HG02763 (cell line): ENCODE data around the gene CASKIN2.

ENCODE experiments used
- ATAC-seq: cut with Tn5 transposase; IDR thresholded peaks from one replicate; pipeline ENCODE4 v1.9.1; 2021; ENCODE audit warnings: mild to moderate bottlenecking, moderate library complexity; ENCODE audit not compliant: unreplicated experiment

The CASKIN2 gene

DNA sequence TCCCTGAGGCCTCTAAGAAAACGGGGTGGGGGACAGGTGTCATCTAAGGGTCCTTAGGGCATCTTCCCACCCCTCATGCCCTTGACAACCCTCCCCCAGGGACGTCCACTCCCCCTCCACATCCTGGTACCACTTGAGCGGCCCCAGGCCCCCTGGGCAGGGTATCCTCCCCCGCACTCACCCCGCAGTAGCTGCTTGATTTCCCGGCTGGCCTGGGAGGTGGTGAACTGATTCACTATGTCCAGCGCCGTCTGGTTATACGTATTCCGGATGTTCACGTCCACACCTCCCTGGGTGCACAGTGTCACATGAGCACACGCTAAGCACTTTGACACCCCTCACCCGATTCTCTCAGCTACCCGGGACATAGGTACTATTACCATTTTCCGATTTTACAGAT lies 9.7 kb downstream of the CASKIN2 start:
- no peak for ATAC-seq

DNA sequence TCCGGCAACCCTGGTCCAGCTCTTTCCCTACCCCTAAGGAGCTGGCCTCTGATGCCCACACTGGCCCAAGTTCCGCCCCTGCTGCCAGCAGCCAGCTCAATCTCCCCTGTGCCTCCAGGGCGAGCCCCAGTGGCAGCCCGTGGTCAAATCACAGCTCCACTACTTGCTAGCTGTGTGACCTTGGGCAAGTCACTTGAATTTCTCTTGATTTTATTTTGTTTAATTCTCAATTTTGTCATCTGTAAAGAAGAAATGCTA lies 10.3 kb downstream of the CASKIN2 start:
- ATAC-seq: no peak

DNA sequence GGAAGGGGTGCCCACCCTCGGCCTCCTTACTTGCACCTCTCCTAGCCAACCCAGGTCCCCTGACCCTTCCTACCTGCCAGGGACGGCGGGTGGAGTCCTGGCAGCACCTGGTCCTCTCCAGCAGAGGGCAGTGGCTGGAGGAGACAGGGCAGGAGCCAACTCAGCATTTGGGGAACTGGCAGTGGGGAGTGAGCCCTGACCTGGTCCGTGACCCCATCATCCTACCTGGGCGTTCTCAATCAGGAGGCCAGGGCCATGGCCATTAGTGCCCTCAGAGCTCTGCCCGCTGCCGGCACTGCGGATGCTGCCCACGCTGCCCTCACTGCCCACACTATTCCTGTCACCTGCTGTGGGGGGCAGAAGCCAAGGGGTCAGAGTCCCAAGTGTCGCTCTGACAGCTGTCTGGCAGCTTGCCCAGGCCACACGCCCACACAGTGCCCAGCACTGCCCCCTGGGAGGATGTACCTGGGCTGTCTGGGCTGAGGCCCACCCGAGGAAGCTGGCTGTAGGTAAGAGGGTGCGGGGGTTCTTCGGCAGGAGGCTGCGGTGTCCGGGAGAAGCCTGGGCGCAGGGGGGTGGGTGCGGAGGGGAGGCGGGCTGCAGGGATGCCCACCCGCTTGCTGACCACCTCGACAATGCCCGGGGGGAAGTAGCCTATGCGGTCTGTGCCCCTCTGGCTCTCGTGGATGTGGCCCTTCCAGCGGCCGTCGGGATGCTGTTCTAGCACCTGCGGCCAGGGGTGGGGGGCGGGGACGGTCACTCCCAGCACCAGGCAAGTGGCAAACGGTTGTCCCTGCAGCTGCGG lies 10.8 kb downstream of the CASKIN2 start:
- no peak for ATAC-seq

DNA sequence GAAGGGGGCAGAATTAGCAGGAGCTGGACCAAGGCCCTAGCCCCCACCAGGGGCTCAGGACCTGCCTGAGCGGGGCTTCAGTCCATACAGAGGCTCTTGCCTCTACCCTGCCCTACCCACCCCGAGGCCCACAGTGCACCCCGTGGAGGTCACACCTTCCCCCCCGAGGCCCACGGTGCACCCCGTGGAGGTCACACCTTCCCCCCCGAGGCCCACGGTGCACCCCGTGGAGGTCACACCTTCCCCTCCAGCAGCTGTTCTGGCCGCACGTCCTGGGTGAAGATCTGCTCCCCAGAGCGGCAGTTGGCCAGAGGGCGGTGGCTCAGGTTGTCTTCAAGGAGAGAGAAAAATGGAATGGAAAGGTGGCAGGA lies 11.4 kb downstream of the CASKIN2 start:
- no peak for ATAC-seq

DNA sequence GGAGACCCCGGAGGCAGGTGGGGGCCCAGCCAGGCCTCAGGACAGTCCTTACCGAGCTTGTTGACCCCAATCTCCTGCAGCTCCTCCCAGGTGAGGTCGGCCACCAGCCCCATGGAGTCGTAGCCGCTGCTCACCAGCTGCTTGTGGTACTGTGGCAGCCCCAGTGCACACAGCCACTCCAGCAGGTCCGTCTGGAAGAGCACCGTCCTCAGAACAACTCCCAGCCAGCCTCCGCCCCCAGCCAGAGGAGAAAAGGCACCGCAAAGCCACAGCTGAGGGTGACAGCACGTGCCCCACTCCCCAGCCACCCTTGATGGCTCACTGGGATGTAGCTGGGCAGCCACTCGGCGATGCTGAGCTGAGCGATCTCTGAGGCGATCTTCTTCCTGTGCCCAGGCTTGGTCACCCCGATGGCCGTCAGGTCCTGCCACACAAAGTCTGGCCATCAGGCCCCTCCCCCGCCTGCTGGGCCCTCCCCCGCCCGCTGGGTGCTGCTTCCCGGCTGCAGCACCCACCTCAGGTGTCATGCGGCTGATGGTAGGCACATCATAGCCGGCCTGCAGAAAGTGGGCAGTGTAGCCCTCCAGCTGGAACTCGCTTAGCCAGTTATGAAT lies 11.9 kb downstream of the CASKIN2 start:
- no peak for ATAC-seq

DNA sequence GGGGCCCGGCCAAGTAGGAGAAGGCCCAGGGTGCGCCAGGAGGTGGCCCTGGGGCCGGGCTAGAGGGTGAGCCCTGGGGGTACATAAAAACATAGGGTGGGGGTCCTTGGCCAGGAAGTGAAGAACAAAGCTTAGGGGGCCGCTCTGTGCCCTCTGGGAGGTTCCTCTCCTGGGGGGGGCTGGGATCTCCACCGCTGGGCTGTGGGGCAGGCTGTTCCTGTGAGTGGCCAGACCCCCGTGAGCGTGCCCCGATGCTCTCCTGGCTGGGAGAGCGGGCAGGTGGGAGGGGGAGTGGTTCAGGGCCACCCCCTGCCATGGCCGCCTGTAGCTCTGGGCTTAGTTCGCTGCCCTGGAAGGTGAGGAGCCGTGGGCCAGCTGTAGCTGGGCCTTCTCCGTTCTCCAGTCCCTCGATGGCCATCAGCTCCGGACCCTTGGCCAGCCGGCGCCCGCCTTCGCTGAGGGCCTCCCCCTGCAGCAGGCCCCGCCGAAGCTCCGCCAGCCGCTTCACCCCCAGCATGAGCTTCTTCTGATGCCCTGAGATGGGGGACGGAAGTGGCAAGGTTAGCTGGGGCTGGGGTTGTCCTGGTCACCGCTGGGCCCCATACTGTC lies 12.5 kb downstream of the CASKIN2 start:
- ATAC-seq: no peak

DNA sequence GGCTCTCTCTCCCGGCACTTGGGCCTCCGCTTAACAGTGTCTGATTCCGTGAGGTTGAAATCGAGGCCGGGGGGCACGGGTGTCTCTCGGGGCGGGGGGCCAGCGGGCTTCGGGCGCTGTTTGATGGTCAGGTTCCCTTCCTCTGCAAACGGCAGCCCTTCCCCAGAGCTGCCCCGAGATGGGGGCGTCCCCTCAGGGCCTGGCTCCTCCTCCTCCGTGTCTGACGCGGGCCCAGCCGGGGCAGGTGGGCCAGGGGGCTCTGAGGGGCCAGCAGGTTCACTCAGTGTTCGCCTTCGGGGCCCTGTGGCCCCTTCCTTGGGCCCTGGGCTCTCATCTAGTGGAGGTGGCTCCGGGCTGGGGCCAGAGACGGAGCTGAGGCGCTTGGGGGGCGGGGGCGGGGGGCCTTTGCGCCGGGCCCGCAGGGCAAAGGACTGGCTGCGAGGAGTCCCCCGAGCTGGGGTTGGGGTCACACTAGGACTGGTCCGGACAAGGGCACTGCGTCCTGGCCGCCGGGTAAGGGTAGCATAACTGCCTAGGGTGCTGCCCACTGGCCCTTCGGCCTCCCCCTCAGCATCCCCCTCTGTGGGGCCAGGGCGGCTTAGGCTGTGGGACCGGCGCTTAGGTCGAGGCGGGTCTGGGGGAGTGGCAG lies 13.1 kb downstream of the CASKIN2 start:
- ATAC-seq: no peak

DNA sequence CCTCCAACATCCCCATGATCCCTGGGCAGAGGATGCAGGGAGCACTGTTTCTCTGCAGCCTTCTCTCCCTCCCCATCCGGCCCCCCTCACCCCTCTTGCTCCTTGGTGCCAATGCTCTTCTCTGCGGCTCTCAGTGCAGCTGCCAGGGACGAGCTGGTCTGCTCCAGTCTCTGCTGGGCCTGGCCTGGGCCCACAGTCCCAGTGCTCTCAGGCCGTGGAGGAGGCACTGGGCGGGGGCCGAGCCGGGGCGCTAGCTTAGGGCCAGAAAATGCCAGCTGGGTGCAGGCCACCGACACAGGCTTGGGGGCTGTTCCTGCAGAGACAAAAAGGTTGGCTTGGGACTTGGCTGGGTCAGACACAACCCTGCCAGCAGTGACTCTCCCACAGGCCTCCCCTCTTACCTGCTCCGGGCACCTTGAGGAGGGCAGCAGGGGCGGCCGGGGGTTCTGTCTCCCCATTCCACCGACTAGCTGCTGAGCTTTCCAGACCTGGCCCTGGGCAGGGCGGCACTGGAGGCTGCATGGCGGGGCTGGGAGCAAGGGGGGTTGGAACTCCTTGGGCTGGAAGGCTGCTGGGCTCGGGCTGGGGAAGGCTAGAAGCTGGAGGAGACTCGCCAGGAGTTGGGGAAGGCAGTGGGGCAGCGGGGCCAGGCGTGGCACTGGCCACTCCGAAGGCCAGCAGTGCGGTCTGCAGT lies 13.8 kb downstream of the CASKIN2 start:
- no peak for ATAC-seq

DNA sequence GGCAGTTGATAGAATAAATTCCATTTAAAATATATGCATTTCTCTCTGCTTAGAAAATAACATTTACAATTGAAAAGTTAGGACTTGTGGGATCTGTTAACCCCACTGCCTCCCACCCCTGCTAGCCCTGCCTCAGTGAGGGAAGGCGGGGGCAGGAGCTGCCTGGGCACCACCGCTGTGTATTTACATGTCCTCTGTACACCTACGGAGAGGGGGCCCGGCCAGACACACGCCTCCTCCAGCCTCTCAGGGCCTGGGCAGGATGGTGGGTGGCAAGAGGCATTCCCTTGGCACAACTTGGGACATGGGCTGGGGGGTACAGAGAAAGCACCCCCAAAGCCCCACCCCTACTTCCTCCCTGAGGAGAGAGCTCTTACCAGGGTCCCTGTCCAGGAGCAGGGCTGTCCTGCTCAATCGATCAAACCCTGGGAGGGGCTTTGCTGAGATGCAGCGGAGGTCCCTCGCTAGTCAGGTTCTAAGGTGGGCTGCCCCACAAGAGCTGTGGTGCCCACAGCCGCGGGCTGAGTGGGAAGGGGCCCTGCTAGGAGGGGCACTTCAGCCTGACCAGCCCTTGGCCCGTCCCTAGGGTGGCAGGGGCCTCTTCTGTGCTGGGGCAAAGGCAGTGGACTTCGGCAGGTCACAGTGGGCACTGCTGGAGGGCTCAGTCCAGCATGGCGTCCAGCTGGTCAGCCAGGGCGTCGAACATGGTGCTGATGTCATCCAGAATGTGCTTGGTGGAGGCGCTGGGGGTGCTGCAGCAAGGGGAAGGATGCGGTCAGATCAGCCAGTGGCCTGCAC lies 14.7 kb downstream of the CASKIN2 start:
- ATAC-seq: no peak

DNA sequence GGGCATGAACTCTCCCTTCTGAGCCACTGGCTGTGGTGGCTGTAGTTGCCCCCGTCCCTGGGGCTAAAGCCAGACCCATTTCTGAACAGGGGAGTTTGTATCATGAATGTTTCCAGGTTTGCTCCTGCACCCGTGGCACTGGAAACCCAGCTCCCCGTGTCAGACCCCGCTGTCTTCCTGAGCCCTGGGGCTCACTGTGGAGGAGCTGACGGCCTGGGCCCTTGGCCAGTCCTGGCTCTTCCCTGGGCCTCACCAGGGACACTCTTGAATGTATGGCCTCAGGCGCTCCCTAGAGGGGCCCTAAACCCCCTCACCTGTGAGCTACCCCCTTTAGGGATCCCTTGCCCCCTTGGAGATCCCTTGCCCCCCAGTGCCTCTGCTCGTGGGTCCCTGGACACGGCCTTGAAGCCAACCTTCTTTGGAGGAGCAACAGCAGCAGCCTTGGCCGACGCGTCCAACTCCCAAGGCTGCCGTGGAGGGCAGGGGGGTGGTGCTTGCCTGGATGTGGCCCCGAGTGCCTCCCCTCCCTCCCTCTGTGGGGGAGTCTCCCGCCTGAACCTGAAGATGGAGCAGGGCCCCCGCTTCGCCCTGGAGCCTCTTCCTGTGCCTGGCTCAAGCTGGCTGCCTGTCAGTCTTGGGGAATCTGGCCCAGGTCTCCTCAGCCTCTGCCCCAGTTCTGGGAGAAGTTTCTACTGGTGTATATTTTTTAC lies 15.9 kb downstream of the CASKIN2 start:
- no peak for ATAC-seq

DNA sequence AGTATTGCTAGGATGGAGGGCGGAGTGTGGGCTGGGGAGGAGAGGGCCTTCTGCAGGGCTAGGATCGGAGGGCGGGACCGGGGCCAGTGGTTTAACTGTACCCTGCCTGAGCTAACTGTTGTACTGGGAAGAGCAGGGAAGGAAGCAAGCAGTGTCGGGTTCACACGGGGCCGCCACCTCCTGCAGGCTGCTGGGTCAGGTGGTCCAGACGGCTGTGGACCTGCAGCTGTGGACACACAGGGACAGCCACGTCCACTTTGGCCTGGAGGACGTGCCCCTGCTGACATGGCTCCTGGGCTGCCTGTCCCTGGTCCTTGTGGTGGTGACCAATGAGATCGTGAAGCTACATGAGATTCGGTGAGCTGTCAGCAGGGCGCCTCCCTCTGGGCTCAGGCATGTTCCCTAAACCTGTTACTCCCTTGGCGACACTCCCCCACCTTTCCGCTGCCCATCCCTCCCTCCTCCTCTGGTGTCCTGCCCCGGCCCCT lies 16.6 kb downstream of the CASKIN2 start:
- ATAC-seq: no peak

DNA sequence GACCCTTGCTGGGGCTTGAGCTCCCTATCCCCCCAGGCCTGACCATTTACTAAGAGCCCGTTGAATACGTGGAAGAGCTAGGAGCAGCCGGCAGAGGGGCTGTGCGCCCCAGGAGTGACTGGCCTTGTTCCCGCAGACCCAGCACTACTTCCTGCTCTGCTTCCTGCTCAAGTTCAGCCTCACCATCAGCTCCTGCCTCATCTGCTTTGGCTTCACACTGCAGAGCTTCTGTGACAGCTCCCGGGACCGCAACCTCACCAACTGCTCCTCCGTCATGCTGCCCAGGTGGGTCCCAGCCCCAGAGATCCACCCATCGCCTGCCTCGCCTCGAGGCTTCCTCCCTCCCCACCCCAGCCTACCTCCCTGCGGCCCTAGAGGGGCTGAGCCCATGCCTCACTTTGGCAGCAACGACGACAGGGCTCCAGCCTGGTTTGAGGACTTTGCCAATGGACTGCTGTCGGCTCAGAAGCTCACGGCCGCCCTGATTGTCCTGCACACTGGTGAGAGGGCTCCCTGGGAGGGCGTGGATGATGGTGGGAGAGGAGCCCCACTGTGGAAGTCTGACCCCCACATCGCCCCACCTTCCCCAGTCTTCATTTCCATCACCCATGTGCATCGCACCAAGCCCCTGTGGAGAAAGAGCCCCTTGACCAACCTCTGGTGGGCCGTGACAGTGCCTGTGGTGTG lies 17.2 kb downstream of the CASKIN2 start:
- no peak for ATAC-seq

DNA sequence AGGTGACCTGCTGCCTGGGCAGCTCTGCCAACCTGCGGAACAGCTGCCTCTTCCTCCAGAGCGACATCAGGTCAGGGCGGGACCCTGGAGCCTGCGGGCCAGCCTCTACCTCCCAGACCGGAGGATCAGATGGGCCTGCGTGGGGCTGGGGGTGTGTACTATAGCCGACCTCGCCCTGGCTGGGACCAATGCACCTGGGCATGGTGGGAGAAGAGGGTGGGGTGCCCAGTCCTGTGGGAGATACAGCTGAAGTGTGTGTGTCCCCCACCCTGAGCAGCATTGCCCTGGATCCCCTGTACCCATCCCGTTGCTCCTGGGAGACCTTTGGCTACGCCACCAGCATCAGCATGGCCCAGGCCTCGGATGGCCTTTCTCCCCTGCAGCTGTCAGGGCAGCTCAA lies 19.3 kb downstream of the CASKIN2 start:
- ATAC-seq: no peak

DNA sequence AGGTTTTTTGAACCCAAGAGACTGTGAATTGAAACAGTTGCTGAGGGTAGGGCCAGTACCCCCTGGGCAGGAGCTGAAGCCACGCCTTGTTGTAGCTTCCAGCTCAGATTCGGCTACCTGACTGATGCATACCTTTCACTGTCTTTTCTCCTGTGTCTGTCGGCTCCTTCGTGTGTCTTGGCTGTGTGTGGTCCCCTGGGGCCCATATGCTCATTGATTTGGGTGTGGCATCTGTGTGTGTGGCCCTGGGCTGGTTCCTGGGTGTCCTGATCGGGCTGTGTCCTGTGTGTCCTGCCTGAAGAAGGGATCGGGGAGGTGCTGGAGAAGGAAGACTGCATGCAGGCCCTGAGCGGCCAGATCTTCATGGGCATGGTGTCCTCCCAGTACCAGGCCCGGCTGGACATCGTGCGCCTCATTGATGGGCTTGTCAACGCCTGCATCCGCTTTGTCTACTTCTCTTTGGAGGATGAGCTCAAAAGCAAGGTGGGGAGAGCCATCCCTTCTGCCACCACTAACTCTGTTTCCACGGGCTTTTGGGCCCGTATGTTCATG lies 20.9 kb downstream of the CASKIN2 start:
- ATAC-seq: no peak

DNA sequence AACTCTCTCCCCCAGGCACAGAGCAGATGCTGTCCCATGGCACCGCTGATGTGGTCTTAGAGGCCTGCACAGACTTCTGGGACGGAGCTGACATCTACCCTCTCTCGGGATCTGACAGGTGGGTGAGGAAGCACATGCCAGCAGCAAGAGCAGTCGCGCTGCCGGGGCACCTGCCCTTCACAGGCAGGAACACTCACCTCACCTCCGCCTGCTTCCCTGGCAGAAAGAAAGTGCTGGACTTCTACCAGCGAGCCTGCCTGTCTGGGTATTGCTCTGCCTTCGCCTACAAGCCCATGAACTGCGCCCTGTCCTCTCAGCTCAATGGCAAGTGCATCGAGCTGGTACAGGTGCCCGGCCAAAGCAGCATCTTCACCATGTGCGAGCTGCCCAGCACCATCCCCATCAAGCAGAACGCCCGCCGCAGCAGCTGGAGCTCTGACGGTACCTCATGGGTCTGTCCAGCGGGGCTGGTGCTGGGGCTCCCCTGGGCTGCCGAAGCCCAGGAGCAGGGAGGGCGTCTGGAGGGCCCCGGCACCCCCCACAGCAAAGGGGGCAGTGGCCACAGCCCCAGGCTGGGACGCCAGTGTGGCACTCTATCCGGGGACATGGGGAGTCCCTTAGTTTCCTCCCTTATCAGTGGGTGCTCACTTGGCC lies 21.7 kb downstream of the CASKIN2 start:
- no peak for ATAC-seq

DNA sequence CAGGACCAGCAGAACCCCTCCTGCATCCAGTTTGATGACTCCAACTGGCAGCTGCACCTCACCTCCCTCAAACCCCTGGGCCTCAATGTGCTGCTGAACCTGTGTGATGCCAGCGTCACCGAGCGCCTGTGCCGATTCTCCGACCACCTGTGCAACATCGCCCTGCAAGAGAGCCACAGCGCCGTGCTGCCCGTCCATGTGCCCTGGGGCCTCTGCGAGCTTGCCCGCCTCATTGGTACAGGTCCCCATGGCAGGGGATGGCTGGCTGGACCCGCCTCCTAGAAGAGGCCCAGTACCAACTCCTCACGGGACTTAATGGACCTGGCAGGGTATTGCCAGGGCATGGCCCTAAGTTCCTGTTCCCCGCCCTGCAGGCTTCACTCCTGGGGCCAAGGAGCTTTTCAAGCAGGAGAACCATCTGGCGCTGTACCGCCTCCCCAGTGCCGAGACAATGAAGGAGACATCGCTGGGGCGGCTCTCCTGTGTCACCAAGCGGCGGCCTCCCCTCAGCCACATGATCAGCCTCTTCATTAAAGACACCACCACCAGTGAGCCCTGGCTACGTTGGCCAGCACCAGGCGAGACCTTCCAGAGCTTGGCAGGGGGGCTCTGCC lies 22.7 kb downstream of the CASKIN2 start:
- no peak for ATAC-seq

DNA sequence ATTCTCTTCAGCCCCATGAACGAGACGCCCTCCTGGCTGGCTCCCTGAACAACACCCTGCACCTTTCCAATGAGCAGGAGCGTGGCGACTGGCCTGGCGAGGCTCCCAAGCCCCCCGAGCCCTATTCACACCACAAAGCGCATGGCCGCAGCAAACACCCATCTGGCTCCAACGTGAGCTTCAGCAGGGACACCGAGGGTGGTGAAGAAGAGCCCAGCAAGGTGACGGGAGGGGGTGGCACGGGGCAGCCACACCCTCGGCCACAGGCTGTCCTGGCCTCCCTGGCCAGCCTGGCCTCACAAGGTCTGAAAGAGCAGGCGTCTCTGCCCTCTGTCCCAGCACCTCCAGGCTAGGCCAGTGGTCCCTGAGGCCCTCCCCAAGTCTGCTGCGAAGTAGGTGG lies 23.7 kb downstream of the CASKIN2 start:
- no peak for ATAC-seq
